ENCODE results near the gene GPR173. TPM values are rescaled to one million over a fixed set of nuclear protein-coding genes. Genes with fewer than 3 reads are reported as not detected.
A peak's percentile ranks its signal among the peaks of the same experiment; 100 is the strongest.

Gene GPR173
- total RNA-seq, 1 experiment from 2014 or later, result 5.3 TPM

- TF ChIP-seq CTCF (conservative IDR thresholded peaks at IDR 0.05; ENCODE audit: low read depth, low read length) (no peak), EZH2 (IDR thresholded peaks at IDR 0.05; ENCODE audit: borderline replicate concordance, low read depth, low read length, poor library complexity, severe bottlenecking) (no peak)
- Histone ChIP-seq H3K4me3 (ENCODE audit: low read depth, low read length, poor library complexity, severe bottlenecking) (no peak overlapping the region), H3K36me3 (ENCODE audit: insufficient read depth, low read length, poor library complexity, severe bottlenecking) (peaks cover 29% of the 10 kb centered on the region), H3K27me3 (replicated peaks; ENCODE audit: insufficient read depth, low read depth, low read length, poor library complexity) (no peaks in the 10 kb centered on the region), H3K27ac (ENCODE audit: low read depth, low read length, poor library complexity, severe bottlenecking) (no peak overlapping the region), H3K9me3 (ENCODE audit: low read depth, low read length, poor library complexity, severe bottlenecking) (no peaks in the 10 kb centered on the region), H3K4me1 (ENCODE audit: insufficient read depth, low read length, poor library complexity, severe bottlenecking) (peaks cover 14% of the 10 kb centered on the region)
- DNase-seq (ENCODE audit: low spot score), result no peak
- POLR2A ChIA-PET (ENCODE audit: low non-redundant PET), result no interaction called here
- intact Hi-C loops (cut with micrococcal nuclease; ENCODE audit: unreplicated experiment), result no loop called here
- CTCF ChIA-PET, result no interaction called here
- BruUV-seq (replicated peaks), result no TSS peak
Measured at GRCh38 chrX:53085661-53086229, 37.2 kb downstream of the GPR173 start.

- intact Hi-C loops (cut with micrococcal nuclease; ENCODE audit: unreplicated experiment), result no loop called here
- H3K36me3 ChIP-seq (ENCODE audit: insufficient read depth, low read length, poor library complexity, severe bottlenecking), result peaks cover 29% of the 10 kb centered on the region
- H3K9me3 ChIP-seq (ENCODE audit: low read depth, low read length, poor library complexity, severe bottlenecking), result no peaks in the 10 kb centered on the region
- TF ChIP-seq CTCF (conservative IDR thresholded peaks at IDR 0.05; ENCODE audit: low read depth, low read length) (no peak), EZH2 (IDR thresholded peaks at IDR 0.05; ENCODE audit: borderline replicate concordance, low read depth, low read length, poor library complexity, severe bottlenecking) (no peak)
- ChIA-PET CTCF (no interaction called here), POLR2A (ENCODE audit: low non-redundant PET) (no interaction called here)
- no peak overlapping the region for H3K4me3 ChIP-seq (ENCODE audit: low read depth, low read length, poor library complexity, severe bottlenecking)
- no peaks in the 10 kb centered on the region for H3K27me3 ChIP-seq (replicated peaks; ENCODE audit: insufficient read depth, low read depth, low read length, poor library complexity)
- BruUV-seq (replicated peaks), result no TSS peak
- no peak for DNase-seq (ENCODE audit: low spot score)
- H3K27ac ChIP-seq (ENCODE audit: low read depth, low read length, poor library complexity, severe bottlenecking), result no peak overlapping the region
- peaks cover 14% of the 10 kb centered on the region for H3K4me1 ChIP-seq (ENCODE audit: insufficient read depth, low read length, poor library complexity, severe bottlenecking)
Measured at GRCh38 chrX:53086464-53086863, 37.9 kb downstream of the GPR173 start.

GRCh38 chrX:53087388-53087831 is 38.8 kb downstream of the GPR173 start:
- H3K27ac ChIP-seq (ENCODE audit: low read depth, low read length, poor library complexity, severe bottlenecking), result peak overlapping the region; percentile 73
- no peaks in the 10 kb centered on the region for H3K27me3 ChIP-seq (replicated peaks; ENCODE audit: insufficient read depth, low read depth, low read length, poor library complexity)
- H3K9me3 ChIP-seq (ENCODE audit: low read depth, low read length, poor library complexity, severe bottlenecking), result no peaks in the 10 kb centered on the region
- intact Hi-C loops (cut with micrococcal nuclease; ENCODE audit: unreplicated experiment), result no loop called here
- peaks cover 29% of the 10 kb centered on the region for H3K36me3 ChIP-seq (ENCODE audit: insufficient read depth, low read length, poor library complexity, severe bottlenecking)
- no TSS peak for BruUV-seq (replicated peaks)
- ChIA-PET CTCF (interaction anchor here (0.5 kb wide), 1 partner anchor 21 kb away, joined by 3 read pairs; no protein-coding TSS in a partner anchor), POLR2A (ENCODE audit: low non-redundant PET) (no interaction called here)
- DNase-seq (ENCODE audit: low spot score), result no peak
- TF ChIP-seq EZH2 (IDR thresholded peaks at IDR 0.05; ENCODE audit: borderline replicate concordance, low read depth, low read length, poor library complexity, severe bottlenecking), result no peak
- peaks cover 14% of the 10 kb centered on the region for H3K4me1 ChIP-seq (ENCODE audit: insufficient read depth, low read length, poor library complexity, severe bottlenecking)
- H3K4me3 ChIP-seq (ENCODE audit: low read depth, low read length, poor library complexity, severe bottlenecking), result no peak overlapping the region
